Endodermal cell (in vitro differentiated cells): Measurements from ENCODE around the gene FAM117A. TPM values are rescaled to one million over a fixed set of nuclear protein-coding genes. Genes with fewer than 3 reads are reported as not detected.

Experiments used
- DNase-seq: peaks from one replicate; pipeline ENCODE4 v3.0.0-alpha.2; 2017
- H3K27ac ChIP-seq: 2 replicates; pipeline ENCODE4 v1.5.1; 2013; ENCODE audit warnings: mild to moderate bottlenecking, low read depth, low read length, moderate library complexity
- H3K27me3 ChIP-seq: 2 replicates; pipeline ENCODE4 v1.6.1; 2013; ENCODE audit warnings: mild to moderate bottlenecking, low read length, moderate library complexity; ENCODE audit not compliant: insufficient read depth, control insufficient read depth, poor library complexity, severe bottlenecking
- H3K36me3 ChIP-seq: 2 replicates; pipeline ENCODE4 v1.7.0; 2013; ENCODE audit warnings: mild to moderate bottlenecking, low read length, moderate library complexity; ENCODE audit not compliant: control insufficient read depth, insufficient read depth
- H3K4me1 ChIP-seq: one replicate; pipeline ENCODE4 v1.7.0; 2013; ENCODE audit warnings: low read length; ENCODE audit not compliant: control insufficient read depth, insufficient read depth
- H3K4me3 ChIP-seq: 2 replicates; pipeline ENCODE4 v1.5.1; 2013; ENCODE audit warnings: mild to moderate bottlenecking, low read length, moderate library complexity
- H3K9ac ChIP-seq: 2 replicates; pipeline ENCODE4 v1.6.1; 2013; ENCODE audit warnings: mild to moderate bottlenecking, low read length, moderate library complexity; ENCODE audit not compliant: poor library complexity, severe bottlenecking; ENCODE audit errors: extremely low read depth
- H3K9me3 ChIP-seq: 2 replicates; pipeline ENCODE4 v1.6.1; 2013; ENCODE audit warnings: mild to moderate bottlenecking, low read length, moderate library complexity; ENCODE audit not compliant: control insufficient read depth
- H3K27ac Mint-ChIP-seq: 2 replicates; pipeline ENCODE4 v1.8.0; 2020; ENCODE audit warnings: mixed read lengths
- H3K27me3 Mint-ChIP-seq: 2 replicates; pipeline ENCODE4 v1.8.0; 2021; ENCODE audit warnings: mild to moderate bottlenecking, mixed read lengths; ENCODE audit not compliant: insufficient read depth
- H3K36me3 Mint-ChIP-seq: 2 replicates; pipeline ENCODE4 v1.8.0; 2020; ENCODE audit warnings: low read depth, mixed read lengths
- H3K4me1 Mint-ChIP-seq: 2 replicates; pipeline ENCODE4 v1.8.0; 2020; ENCODE audit warnings: mixed read lengths
- H3K4me3 Mint-ChIP-seq: 2 replicates; pipeline ENCODE4 v1.8.0; 2020; ENCODE audit warnings: mild to moderate bottlenecking, moderate library complexity, mixed read lengths
- H3K9me3 Mint-ChIP-seq: 2 replicates; pipeline ENCODE4 v1.8.0; 2020; ENCODE audit warnings: mild to moderate bottlenecking, mixed read lengths
- CTCF ChIP-seq: fragments of 200-600 bp; sonication (generic); conservative IDR thresholded peaks from 2 replicates; pipeline ENCODE4 v1.5.0; 2021; ENCODE audit warnings: antibody characterized with exemption, mild to moderate bottlenecking
- WGBS, 2 experiments: methylation state at CpG; one replicate each; pipeline versions ENCODE4 v1.1.5 to v1.1.7; 2013; ENCODE audit warnings: missing lambda C conversion rate in 2 of 2, mixed read lengths in 1 of 2; ENCODE audit not compliant: insufficient coverage in 1 of 2, insufficient read length in 1 of 2; 5-methylcytosine and 5-hydroxymethylcytosine counted together
- total RNA-seq, 2 donors: library from RNA; stranded (reverse); fragmentation: NEBNext Ultra II Directional in 1 of 2; extraction: Animal tissue kit (Norgen Biotek cat#: 25700) in 1 of 2; gene quantifications; 2 replicates in 1 of 2; 3 replicates in 1 of 2; pipeline ENCODE4 v1.2.1, GENCODE V29; 2021

The FAM117A gene
- total RNA-seq, 2 donors from 2014 or later: 15.4 to 16.8 TPM

- Mint-ChIP-seq H3K9me3 (no peaks in the 10 kb centered on the region), H3K27ac (peak overlapping the region; percentile 99), H3K4me1 (peaks cover 8% of the 10 kb centered on the region), H3K27me3 (no peaks in the 10 kb centered on the region), H3K4me3 (peak overlapping the region; percentile 94), H3K36me3 (peaks cover 31% of the 10 kb centered on the region)
- peaks cover 26% of the 10 kb centered on the region for H3K36me3 ChIP-seq
- DNase-seq: peak; percentile 70
- no peak overlapping the region for H3K4me3 ChIP-seq
- H3K9ac ChIP-seq: no peak overlapping the region
- no peak overlapping the region for H3K27ac ChIP-seq
- no peaks in the 10 kb centered on the region for H3K4me1 ChIP-seq
- H3K9me3 ChIP-seq: no peaks in the 10 kb centered on the region
- TF ChIP-seq CTCF: peak; percentile 15
- 65 to 82% methylated on average over 6 to 15 of the region's 15 CpGs for WGBS, 2 experiments
- H3K27me3 ChIP-seq: no peaks in the 10 kb centered on the region
These were observed 55.3 kb downstream of the FAM117A start for GRCh38 chr17:49708515-49709183.

DNA sequence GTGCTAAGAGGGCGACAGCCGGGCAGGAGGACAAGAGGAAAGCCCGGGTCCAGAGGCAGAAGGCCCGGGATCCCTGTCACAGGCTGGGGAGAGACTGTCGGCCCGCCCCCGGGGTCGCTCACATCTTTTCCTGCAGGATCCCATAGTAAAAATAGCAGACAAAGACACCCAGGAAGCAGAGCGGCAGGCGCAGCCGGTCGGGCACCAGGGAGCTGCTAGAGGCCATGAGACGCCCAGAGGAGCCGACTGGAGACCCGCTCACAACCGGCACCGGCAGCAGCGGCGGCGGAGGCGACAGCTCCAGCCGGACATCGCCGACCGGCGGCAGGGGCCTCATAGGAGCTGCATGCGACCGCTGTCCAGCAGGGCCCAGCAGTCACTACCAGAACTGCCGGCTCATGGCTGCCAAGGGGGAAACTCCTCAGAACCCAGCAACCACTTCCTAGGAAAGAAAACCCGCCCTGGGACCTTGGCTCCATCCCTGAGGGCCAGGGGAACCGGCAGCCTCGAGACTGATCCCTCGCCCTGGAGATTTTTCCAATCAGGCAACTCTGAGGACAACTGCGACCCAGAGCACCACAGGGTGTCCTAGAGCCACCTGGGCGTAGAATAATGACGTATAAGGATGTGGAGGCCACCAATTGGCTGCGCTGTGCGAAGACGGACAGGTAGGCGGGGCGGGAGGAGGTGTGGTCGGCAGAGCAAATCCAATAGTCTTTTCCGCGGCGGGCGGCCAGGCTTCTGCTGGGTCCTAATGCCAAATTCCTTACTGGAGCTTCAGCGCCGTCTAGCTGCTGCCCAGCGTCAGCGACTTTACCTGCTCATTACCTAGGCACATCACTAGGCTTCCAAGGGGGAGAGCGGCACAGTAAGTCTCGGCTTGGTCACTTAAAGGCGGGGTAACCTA lies 56.1 kb downstream of the FAM117A start, which contains the start of gene SLC35B1:
TSS of gene SLC35B1 (minus strand) at position 357 of the 907 bp plus-strand sequence. CDS start at position 226, 131 bp downstream.
- DNase-seq: peak; percentile 100
- H3K36me3 ChIP-seq: peaks cover 33% of the 10 kb centered on the region
- H3K9me3 ChIP-seq: no peaks in the 10 kb centered on the region
- 1 to 3% methylated on average over 31 to 53 of the region's 53 CpGs for WGBS, 2 experiments
- no peaks in the 10 kb centered on the region for H3K27me3 ChIP-seq
- peak within 1 kb of the TSS; percentile 99 for H3K27ac Mint-ChIP-seq
- H3K9me3 Mint-ChIP-seq: no peaks in the 10 kb centered on the region
- no peaks in the 10 kb centered on the region for H3K4me1 ChIP-seq
- H3K27me3 Mint-ChIP-seq: no peaks in the 10 kb centered on the region
- H3K4me3 ChIP-seq: peak within 1 kb of the TSS; percentile 95
- H3K27ac ChIP-seq: peak within 1 kb of the TSS; percentile 97
- peak within 1 kb of the TSS; percentile 94 for H3K4me3 Mint-ChIP-seq
- peaks cover 8% of the 10 kb centered on the region for H3K4me1 Mint-ChIP-seq
- peak; percentile 84 for TF ChIP-seq CTCF
- peaks cover 37% of the 10 kb centered on the region for H3K36me3 Mint-ChIP-seq
- H3K9ac ChIP-seq: peak within 1 kb of the TSS; percentile 95

DNA sequence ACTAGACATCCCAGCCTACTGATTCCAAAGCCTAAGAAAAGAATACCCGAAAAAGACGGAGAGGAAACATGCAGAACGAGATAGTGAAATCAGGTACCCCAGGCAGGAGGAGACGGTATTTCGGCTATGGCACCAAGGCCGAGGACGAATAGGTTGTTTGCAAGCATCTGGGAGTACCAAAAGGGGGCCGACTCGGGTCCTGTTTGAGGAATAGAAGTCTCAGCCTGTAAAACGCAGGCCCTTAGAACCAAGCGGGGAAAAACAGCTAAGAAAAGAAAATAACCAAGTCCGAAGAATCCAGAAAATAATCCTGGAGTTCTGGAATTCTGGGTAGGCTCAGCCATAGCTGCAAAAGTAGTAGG lies 56.7 kb downstream of the FAM117A start:
- H3K9me3 ChIP-seq: no peaks in the 10 kb centered on the region
- no peaks in the 10 kb centered on the region for H3K9me3 Mint-ChIP-seq
- H3K4me1 Mint-ChIP-seq: peaks cover 8% of the 10 kb centered on the region
- peaks cover 39% of the 10 kb centered on the region for H3K36me3 ChIP-seq
- peak overlapping the region; percentile 94 for H3K4me3 Mint-ChIP-seq
- TF ChIP-seq CTCF: no peak
- H3K4me1 ChIP-seq: no peaks in the 10 kb centered on the region
- H3K27ac ChIP-seq: peak overlapping the region; percentile 97
- H3K9ac ChIP-seq: peak overlapping the region; percentile 95
- DNase-seq: peak; percentile 61
- 4 to 7% methylated on average over 11 to 12 of the region's 12 CpGs for whole genome bisulfite sequencing, 2 experiments
- no peaks in the 10 kb centered on the region for H3K27me3 ChIP-seq
- peak overlapping the region; percentile 95 for H3K4me3 ChIP-seq
- peak overlapping the region; percentile 99 for H3K27ac Mint-ChIP-seq
- H3K27me3 Mint-ChIP-seq: no peaks in the 10 kb centered on the region
- H3K36me3 Mint-ChIP-seq: peaks cover 39% of the 10 kb centered on the region
